ENCODE measurements around the gene DHPS.
"Not testable (repeated sequence)": the region's sequence is repeated elsewhere in the genome, so short reads cannot be mapped to it uniquely, and the experiment has no call there.

DHPS gene

DNA sequence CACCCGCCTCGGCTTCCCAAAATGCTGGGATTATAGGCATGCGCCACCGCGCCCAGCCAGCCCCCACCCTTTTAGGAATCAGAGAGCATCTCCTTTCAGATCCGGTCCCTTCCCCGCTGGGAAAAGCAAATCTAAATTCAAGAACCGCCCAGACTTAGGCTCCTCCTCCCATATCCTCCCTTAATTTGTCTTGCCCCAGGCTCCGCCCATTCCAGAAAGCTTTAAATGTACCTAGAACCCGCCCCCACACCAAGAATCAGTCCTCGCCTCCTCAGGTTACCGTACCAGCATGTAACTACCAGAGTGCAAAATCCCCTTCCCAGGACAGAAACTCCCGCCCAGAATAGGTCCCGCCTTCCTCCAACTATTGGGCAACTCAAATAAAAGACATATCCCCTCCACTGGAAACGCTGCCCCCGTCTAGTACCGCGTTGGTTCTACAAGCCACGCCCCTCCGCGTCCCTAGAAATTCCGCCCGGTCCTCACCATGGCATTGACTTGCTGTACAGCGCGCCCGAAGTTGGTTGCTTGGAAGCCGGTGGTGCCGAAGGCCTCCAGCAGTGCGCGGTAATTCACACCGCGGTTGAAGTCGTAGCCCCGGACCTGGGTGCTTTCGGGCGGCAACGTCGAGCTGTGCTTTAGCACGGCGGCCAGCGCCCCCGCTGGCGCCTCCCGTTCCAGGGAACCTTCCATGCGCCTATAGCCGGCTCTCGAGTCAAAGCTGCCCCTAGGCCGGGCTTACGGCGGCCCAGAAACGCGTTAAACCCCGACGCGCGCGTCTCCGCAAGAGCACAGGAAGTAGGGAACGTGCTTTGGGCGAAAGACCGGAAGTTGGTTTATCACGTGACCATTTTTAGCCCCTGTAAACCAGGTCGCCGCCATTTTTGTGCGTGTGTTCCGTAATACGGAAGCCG, at the start of gene DHPS:
Gene DHPS, minus strand, starts transcription at position 807 of the 914 bp plus-strand sequence. Its CDS starts 114 bp downstream, at position 693.
- peak; percentile 78 for DNase-seq (ENCODE audit: low read depth)

DNA sequence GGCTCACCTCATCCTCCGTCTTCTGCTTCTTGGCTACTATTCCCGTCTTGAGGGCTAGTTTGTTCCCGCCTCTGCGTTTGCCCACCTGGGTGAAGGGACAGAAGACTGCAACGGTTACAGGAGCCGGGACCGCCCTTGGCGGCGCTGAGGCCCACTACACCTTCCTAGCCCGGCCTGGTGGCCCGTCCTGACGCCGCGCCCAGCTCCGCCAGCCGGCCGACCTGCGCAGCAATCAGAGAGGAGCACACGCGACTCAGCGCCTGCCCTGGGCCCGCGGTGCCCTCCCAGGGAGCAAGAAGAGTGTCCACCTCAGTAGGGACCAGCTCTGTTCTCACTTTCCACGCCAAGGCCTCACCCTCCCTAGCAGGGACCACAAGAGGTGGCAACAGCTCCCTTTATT, 49.7 kb upstream of the DHPS start:
- no peak for DNase-seq (ENCODE audit: low read depth)

GRCh38 chr19:12730064-12730463, 48.4 kb upstream of the DHPS start:
- DNase-seq (ENCODE audit: low read depth), result no peak

DNA sequence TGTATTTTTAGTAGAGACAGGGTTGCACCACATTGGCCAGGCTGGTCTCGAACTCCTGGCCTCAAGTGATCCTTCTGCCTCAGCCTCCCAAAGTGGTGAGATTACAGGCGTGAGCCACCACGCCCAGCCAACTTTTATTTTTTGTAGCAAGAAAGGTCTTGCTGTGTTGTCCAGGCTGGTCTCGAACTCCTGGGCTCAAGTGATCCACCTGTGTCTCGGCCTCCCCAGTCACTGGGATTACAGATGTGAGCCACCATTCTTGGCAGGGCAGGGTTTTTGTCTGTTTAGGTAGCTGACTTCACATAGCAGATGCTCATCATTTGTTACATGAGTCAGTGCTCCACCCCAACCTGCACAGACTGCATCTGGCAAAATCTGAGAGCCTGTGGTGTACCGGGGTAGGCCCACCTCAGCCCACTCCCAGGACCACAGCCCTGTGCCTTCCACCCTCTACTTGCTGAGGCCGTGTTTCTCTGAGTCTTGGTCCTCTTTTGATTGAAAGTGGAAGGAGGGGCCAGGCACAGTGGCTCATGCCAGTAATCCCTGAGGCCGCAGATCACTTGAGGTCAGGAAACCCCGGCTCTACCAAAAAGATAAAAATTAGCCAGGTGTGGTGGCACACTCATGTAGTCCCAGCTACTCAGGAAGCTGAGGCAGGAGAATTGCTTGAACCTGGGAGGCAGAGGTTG, 46.2 kb upstream of the DHPS start:
- no peak for DNase-seq (ENCODE audit: low read depth)

GRCh38 chr19:12726988-12727316, 45.3 kb upstream of the DHPS start:
- DNase-seq (ENCODE audit: low read depth), result no peak

- DNase-seq (ENCODE audit: low read depth), result not testable (repeated sequence)
Measured at GRCh38 chr19:12725612-12726011, 43.9 kb upstream of the DHPS start.

DNA sequence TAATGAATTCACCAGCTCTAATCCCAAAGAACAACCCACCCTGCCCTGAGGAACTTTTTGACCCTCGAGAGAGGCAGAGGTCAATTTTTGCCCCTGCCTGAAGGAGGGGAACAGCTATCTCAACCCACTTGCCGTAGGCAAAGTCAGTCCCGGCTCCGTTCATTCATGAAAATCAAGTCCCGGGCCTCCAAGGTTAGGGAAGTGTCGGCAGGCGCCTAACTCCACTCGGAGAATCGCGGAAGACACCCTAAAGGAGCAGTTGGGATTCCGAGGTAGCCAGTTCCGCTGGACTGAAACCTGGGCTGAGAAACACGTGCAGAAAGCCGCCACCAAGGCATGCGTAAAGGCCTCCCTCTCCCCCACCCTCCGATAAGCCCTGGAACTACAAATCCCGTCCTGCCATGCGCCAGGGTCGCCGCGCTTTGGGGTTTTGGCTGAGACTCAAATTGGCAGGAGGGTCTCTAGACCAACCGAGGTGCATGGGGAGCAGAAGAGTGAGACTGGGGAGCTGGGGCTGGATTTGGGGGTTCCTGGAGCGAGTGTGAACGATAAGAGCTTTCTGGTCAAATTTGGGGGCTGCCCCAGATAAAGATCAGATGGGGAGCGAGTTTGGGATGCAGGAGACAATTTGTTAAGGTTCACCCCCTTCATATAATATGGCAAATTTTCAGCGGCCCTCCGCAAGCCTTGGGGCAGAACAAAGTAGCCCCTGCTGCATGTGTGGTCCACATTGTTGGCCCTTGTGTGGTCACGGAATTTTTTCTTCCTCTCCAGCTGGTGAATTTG, 42.2 kb upstream of the DHPS start, which contains the start of gene TNPO2:
Gene TNPO2, minus strand, starts transcription at position 292 of the 786 bp plus-strand sequence. CDS start 2,955 bp downstream, outside the sequence.
- DNase-seq (ENCODE audit: low read depth), result peak; percentile 44

DNA sequence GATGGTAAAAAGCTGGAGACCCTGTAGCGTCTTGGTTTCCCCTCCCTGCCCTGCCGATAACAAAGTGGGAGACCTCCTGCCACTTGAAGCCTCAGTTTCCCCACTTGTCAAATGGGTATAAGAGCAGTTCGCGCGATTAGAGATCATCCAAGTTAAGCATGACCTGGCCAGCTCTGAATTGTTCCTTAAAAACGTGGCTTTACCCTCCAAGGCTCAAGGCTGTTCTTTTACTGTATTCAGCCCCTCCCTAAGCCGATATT, 41.6 kb upstream of the DHPS start:
- DNase-seq (ENCODE audit: low read depth), result no peak

GRCh38 chr19:12722566-12723380, 41.1 kb upstream of the DHPS start:
- DNase-seq (ENCODE audit: low read depth), result peak; percentile 88

DNA sequence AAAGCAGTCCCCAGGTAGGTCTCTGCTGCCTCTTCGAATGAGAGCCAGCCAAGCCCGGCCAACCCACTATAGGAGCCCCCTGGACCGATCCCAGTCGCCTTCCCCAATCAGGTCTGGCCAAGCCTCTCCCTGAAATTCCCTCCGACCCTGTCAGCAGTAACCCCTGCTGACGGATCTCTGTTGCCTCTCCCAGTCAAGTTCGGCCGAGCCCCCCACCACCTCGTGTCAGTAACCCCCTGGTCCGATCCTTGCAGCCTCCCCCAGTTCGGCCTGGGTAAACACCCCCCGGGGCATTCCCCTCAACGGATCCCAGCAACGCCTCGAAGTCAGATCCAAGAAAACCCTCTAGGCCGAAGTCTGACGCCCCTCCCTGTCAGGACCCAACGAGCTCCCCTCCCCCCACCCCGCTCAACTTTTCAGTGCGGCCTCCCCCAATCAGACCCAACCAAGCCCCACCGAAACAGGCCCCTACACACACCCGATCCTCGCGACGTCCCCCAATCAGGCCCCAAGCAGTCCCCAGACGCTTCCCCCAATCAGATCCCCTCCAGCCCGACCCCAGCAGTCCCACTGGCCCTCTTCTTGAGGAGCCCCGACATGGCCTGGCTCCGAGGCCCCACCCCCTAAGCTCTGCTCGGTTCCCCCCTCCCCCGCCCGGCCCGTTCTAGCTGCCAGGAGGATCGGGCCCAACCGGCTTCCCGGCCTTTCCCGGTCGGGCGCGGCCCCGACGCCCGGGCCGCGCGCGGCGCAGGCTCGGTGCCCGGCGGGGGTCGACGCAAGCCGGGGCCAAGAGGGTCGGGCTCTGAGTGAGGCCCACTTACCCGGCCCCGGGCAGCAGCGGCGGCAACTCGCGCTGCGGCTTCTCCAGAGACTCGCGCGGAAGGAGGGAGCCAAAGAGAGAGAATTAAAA, 40.2 kb upstream of the DHPS start:
- peak; percentile 30 for DNase-seq (ENCODE audit: low read depth)

- no peak for DNase-seq (ENCODE audit: low read depth)
Measured at GRCh38 chr19:12720851-12721655, 39.4 kb upstream of the DHPS start.

DNA sequence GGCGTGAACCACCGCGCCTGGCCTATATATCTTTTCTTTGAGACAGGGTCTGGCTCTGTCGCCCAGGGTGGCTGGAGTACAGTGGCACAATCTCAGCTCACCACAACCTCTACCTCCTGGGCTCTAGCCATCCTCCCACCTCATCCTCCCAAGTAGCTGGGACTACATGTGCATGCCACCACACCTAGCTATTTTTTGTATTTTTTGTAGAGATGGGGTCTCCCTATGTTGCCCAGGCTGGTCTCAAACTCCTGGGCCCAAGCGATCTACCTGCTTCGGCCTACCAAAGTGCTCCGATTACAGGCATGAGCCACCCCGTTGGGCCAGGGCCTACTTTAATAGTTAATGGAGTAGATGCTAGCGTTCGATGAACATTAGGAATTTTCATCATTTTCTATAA, 38.6 kb upstream of the DHPS start:
- DNase-seq (ENCODE audit: low read depth), result no peak

GRCh38 chr19:12715929-12716328, 34.2 kb upstream of the DHPS start:
- no peak for DNase-seq (ENCODE audit: low read depth)

DNA sequence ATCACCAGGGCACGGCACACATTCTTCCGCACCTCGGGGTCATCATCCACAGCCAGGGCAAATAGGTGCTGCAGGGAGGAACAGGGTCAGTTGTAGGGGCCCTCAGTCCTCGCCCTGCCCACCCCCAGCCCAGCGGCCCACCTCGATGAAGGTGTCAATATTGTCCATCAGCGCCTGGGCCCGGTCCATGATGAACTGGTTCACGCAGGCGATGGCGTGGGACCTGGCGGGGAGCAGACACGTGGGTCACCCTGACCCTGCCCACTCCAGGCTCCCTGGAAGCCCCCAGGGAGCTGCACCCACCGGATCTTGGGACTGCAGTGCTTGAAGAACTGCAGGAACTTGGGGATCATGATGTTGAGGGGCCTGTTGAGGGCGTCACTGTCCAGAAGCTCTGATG, 33.4 kb upstream of the DHPS start:
- no peak for DNase-seq (ENCODE audit: low read depth)

GRCh38 chr19:12713304-12713703, 31.6 kb upstream of the DHPS start:
- DNase-seq (ENCODE audit: low read depth), result not testable (repeated sequence)

- not testable (repeated sequence) for DNase-seq (ENCODE audit: low read depth)
Measured at GRCh38 chr19:12712077-12712476, 30.4 kb upstream of the DHPS start.

GRCh38 chr19:12711187-12711586, 29.5 kb upstream of the DHPS start:
- no peak for DNase-seq (ENCODE audit: low read depth)

GRCh38 chr19:12708641-12709040, 27.0 kb upstream of the DHPS start:
- DNase-seq (ENCODE audit: low read depth), result no peak

DNA sequence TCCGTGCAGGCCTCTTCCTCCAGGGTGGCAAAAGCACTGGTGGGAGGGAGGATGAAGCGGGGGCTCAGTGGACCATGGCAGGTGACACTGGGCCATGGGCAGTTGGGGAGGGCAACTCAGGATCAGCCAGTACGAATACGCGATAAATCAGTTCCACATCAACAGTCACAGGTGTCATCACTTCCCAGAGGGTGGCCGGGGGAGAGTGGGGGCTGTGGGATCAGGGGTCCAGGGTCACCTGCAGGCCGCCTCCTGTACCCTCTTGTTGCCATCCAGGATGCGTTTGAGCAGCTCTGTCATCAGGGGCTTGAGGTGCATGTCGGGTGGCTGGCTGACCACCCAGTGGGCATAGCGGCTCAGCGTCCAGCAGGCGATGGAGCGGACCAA, 24.6 kb upstream of the DHPS start:
- no peak for DNase-seq (ENCODE audit: low read depth)

Measured in activated T-helper 9 cell treated with anti-CD3 and anti-CD28 coated beads, Interleukin-2, amount 50 U/mL, for 16 hours (primary cell).